ENCODE measurements around the gene ALDH16A1. TPM values are rescaled to one million over a fixed set of nuclear protein-coding genes. Genes with fewer than 3 reads are reported as not detected.
A peak's percentile ranks its signal among the peaks of the same experiment; 100 is the strongest.

Gene ALDH16A1
- total and polyA plus RNA-seq, 2 donors (not counting 1 experiment from before 2014, with no cell fraction given), result 2.4 to 24.9 TPM

GRCh38 chr19:49425922-49426592, 27.0 kb upstream of the ALDH16A1 start:
- Histone ChIP-seq H3K4me1 (ENCODE audit: control insufficient read depth, extremely low read depth, insufficient read depth, low read length) (no peaks in the 10 kb centered on the region), H2AFZ (ENCODE audit: low read length) (no peak overlapping the region), H3K79me2 (ENCODE audit: control insufficient read depth, insufficient read depth, low read length) (no peaks in the 10 kb centered on the region), H3K9me3 (ENCODE audit: control insufficient read depth, insufficient read depth, low read depth, low read length) (no peaks in the 10 kb centered on the region), H3K4me2 (ENCODE audit: extremely low read depth, insufficient read depth, low read length) (no peak overlapping the region), H3K27ac (ENCODE audit: insufficient read depth, low read length) (no peak overlapping the region), H3K27me3 (ENCODE audit: control insufficient read depth, insufficient read depth, low read length) (peaks cover 82% of the 10 kb centered on the region), H3K36me3 (ENCODE audit: control insufficient read depth, insufficient read depth, low read length) (no peaks in the 10 kb centered on the region), H3K4me3 (replicated peaks in 1 of 4; ENCODE audit: control extremely low read depth in 1 of 4, insufficient read depth in 1 of 4, low read depth in 3 of 4, low read length in 4 of 4) (no peak overlapping the region), H4K20me1 (ENCODE audit: control insufficient read depth, extremely low read depth, insufficient read depth, low read length) (no peaks in the 10 kb centered on the region), H3K9ac (ENCODE audit: insufficient read depth, low read length) (no peak overlapping the region)
- no peak for TF ChIP-seq EZH2 (IDR thresholded peaks at IDR 0.05; ENCODE audit: low read length, missing control alignments)
- TF ChIP-seq CTCF (conservative IDR thresholded peaks at IDR 0.05 in 1 of 2, IDR thresholded peaks at IDR 0.05 in 1 of 2; ENCODE audit: low read depth in 1 of 2, low read length in 2 of 2), result no peak
- DNase-seq (ENCODE audit: low read depth in 2 of 2), result no peak

- H3K79me2 ChIP-seq (ENCODE audit: control insufficient read depth, insufficient read depth, low read length), result no peaks in the 10 kb centered on the region
- no peak overlapping the region for H3K4me3 ChIP-seq (replicated peaks in 1 of 4; ENCODE audit: control extremely low read depth in 1 of 4, insufficient read depth in 1 of 4, low read depth in 3 of 4, low read length in 4 of 4)
- peaks cover 81% of the 10 kb centered on the region for H3K27me3 ChIP-seq (ENCODE audit: control insufficient read depth, insufficient read depth, low read length)
- no peak overlapping the region for H3K9ac ChIP-seq (ENCODE audit: insufficient read depth, low read length)
- H2AFZ ChIP-seq (ENCODE audit: low read length), result no peak overlapping the region
- H3K9me3 ChIP-seq (ENCODE audit: control insufficient read depth, insufficient read depth, low read depth, low read length), result no peaks in the 10 kb centered on the region
- H3K27ac ChIP-seq (ENCODE audit: insufficient read depth, low read length), result no peak overlapping the region
- no peak for DNase-seq (ENCODE audit: low read depth in 2 of 2)
- H3K4me2 ChIP-seq (ENCODE audit: extremely low read depth, insufficient read depth, low read length), result no peak overlapping the region
- no peaks in the 10 kb centered on the region for H3K4me1 ChIP-seq (ENCODE audit: control insufficient read depth, extremely low read depth, insufficient read depth, low read length)
- no peaks in the 10 kb centered on the region for H3K36me3 ChIP-seq (ENCODE audit: control insufficient read depth, insufficient read depth, low read length)
- no peak for TF ChIP-seq EZH2 (IDR thresholded peaks at IDR 0.05; ENCODE audit: low read length, missing control alignments)
- no peak for TF ChIP-seq CTCF (conservative IDR thresholded peaks at IDR 0.05 in 1 of 2, IDR thresholded peaks at IDR 0.05 in 1 of 2; ENCODE audit: low read depth in 1 of 2, low read length in 2 of 2)
- H4K20me1 ChIP-seq (ENCODE audit: control insufficient read depth, extremely low read depth, insufficient read depth, low read length), result no peaks in the 10 kb centered on the region
Measured at GRCh38 chr19:49427339-49427738, 25.7 kb upstream of the ALDH16A1 start.

GRCh38 chr19:49427855-49428546, 25.0 kb upstream of the ALDH16A1 start:
- Histone ChIP-seq H3K4me1 (ENCODE audit: control insufficient read depth, extremely low read depth, insufficient read depth, low read length) (no peaks in the 10 kb centered on the region), H3K27ac (ENCODE audit: insufficient read depth, low read length) (no peak overlapping the region), H3K4me2 (ENCODE audit: extremely low read depth, insufficient read depth, low read length) (no peak overlapping the region), H3K4me3 (replicated peaks in 1 of 4; ENCODE audit: control extremely low read depth in 1 of 4, insufficient read depth in 1 of 4, low read depth in 3 of 4, low read length in 4 of 4) (no peak overlapping the region), H3K27me3 (ENCODE audit: control insufficient read depth, insufficient read depth, low read length) (peaks cover 82% of the 10 kb centered on the region), H3K36me3 (ENCODE audit: control insufficient read depth, insufficient read depth, low read length) (no peaks in the 10 kb centered on the region), H3K79me2 (ENCODE audit: control insufficient read depth, insufficient read depth, low read length) (no peaks in the 10 kb centered on the region), H2AFZ (ENCODE audit: low read length) (no peak overlapping the region), H4K20me1 (ENCODE audit: control insufficient read depth, extremely low read depth, insufficient read depth, low read length) (no peaks in the 10 kb centered on the region), H3K9me3 (ENCODE audit: control insufficient read depth, insufficient read depth, low read depth, low read length) (no peaks in the 10 kb centered on the region), H3K9ac (ENCODE audit: insufficient read depth, low read length) (no peak overlapping the region)
- no peak for DNase-seq (ENCODE audit: low read depth in 2 of 2)
- TF ChIP-seq CTCF (conservative IDR thresholded peaks at IDR 0.05 in 1 of 2, IDR thresholded peaks at IDR 0.05 in 1 of 2; ENCODE audit: low read depth in 1 of 2, low read length in 2 of 2), result no peak
- peak; percentile 96 for TF ChIP-seq EZH2 (IDR thresholded peaks at IDR 0.05; ENCODE audit: low read length, missing control alignments)
